GM12874 (cell line): ENCODE data around the gene CALCA.

Experiments used
- TF ChIP-seq, protein P1 (sequence below): IDR thresholded peaks from 2 replicates; pipeline ENCODE4 v1.5.1; 2011; ENCODE audit warnings: low read depth, mild to moderate bottlenecking, control low read depth, low read length, moderate library complexity; ENCODE audit not compliant: insufficient read depth

Gene CALCA, protein sequence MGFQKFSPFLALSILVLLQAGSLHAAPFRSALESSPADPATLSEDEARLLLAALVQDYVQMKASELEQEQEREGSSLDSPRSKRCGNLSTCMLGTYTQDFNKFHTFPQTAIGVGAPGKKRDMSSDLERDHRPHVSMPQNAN

DNA sequence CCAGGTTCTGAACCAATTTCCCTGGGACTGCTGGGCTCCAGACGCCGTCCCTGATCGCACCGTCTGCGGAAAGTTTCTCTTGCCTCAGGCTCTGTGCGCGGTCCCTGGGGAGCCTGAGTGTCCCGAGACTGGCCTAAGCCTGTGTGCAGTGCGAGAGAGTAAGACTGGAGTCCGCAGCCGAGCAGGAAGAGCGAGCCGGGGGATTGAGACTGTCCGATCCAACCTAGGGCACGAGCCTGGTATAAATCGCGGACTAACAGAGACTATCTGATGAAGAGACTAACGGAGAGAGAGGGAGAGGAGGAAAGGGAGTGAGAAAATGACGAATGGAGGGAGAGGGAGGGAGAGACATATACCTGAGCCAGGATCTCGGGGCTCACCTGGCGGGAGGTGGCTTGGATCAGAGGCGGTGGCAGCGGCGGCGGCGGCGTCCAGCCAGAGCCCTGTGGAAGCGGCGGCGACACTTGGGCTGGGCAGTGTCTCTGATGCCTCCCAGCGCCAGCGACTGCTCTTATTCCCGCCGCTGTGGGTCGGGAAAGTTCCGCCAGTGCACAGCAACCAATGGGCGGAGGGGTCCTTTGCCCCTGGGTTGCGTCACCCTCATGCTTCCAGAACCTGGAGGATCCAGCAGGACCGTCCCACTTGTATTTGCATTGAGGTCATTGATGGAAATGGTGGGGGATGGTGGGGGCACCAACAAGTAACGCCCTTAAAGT, at the start of gene CALCA:
Gene CALCA (minus strand): TSS at position 487 of the 716 bp plus-strand sequence. CDS start 1,159 bp downstream, outside the sequence.
- TF ChIP-seq, protein P1, sequence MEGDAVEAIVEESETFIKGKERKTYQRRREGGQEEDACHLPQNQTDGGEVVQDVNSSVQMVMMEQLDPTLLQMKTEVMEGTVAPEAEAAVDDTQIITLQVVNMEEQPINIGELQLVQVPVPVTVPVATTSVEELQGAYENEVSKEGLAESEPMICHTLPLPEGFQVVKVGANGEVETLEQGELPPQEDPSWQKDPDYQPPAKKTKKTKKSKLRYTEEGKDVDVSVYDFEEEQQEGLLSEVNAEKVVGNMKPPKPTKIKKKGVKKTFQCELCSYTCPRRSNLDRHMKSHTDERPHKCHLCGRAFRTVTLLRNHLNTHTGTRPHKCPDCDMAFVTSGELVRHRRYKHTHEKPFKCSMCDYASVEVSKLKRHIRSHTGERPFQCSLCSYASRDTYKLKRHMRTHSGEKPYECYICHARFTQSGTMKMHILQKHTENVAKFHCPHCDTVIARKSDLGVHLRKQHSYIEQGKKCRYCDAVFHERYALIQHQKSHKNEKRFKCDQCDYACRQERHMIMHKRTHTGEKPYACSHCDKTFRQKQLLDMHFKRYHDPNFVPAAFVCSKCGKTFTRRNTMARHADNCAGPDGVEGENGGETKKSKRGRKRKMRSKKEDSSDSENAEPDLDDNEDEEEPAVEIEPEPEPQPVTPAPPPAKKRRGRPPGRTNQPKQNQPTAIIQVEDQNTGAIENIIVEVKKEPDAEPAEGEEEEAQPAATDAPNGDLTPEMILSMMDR, result no peak

DNA sequence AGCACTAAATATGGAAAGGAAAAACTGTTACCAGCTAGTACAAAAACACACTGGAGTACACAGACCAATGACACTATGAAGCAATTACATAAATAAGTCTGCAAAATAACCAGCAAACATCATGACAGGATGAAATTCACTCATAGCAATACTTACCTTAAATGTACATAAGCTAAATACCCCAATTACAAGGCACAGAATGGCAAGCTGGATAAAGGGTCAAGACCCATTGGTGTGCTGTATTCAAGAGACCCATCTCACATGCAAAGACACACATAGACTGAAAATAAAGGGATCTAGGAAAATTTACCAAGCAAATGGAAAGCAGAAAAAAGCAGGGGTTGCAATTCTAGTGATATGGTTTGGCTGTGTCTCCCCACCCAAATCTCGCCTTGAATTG, 44.0 kb upstream of the CALCA start:
- TF ChIP-seq, protein P1, result no peak

DNA sequence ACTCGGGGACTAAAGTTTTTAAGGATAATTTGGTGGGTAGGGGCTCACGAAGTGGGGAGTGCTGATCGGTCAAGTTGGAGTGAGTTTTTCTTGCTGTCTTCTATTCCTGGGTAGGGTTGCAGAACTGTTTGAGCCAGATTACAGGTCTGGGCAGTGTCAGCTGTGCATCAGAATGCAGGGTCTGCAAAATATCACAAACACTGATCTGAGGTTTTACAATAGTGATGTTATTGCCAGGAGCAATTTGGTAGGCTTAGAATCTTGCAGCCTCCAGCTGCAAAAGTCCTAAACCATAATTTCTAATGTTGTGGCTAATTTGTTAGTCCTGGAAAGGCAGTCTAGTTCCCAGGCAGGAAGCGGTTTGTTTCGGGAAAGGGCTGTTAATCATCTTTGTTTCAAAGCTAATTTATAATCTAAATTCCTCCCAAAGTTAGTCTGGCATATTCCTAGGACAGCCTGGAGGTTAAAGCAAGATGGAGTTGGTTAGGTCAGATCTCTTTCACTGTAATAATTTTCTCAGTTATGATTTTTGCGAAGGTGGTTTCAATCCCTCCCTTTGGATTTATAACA, 39.7 kb upstream of the CALCA start:
- TF ChIP-seq, protein P1, result no peak

DNA sequence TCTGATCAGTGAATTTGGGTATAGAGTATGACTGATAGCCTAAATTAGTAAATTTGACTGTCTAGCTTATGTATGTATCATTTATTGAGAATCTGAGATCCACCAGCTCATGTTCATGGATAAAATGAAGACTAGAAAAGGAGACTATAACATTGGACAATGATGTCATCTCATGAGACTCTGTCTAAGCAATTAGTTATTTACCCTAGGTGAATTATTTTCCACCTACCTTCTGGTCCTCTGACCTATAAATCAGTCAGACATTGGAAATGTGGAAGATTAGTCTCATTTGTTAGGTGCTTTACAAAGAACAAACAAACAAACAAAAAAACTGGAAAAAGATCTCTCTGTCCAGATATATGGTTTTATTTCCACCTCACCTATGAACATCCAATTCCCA, 38.7 kb upstream of the CALCA start:
- TF ChIP-seq, protein P1, result no peak

DNA sequence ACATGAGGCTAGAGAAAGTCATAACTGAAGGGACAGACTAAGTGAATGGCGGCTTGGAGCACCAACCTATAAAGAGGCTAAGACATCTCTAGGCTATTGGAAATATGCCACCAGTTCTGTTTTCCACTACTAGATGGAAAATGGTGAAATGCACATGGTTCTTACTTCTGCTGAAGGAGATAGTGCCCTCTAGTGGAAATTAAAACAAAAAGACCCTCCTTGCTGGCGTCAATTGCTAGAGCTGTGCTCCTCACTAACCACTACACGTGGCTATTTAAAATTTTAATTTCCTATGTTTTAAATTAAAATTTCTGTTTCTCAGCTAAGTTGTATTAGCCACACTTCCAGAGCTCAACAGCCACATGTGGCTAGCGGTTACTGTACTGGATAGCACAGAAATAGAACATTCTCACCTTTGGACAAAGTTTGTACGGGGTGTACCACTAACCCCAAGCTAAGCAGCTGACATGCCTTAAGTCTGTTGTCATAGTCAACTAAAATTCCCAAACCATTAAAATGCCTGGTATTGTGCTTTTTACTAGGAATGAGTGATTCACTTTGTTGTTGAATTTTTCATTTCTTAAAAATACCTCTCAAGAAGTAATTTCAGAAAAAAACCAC, 34.1 kb upstream of the CALCA start:
- TF ChIP-seq, protein P1, result peak; percentile 39; the same call in 1 of the 2 replicates

DNA sequence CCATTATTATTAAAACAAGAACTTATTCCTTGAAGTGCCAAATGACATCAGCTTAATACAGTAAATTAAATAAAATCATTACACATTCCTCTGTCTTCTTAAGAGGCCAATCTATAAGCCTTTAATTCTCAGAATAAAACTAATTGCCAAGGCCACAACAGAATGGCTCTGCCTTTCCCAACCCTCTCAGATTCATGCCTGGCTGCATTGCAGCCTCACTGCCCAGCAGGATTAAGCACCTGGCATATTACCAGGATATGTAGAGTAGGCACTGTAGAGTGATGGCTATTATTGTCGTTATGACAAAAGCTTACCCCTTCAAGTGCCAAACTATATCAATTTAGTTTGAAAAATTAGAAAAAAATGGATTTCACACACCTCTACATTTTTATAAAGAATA, 9.4 kb upstream of the CALCA start:
- TF ChIP-seq, protein P1, result no peak

DNA sequence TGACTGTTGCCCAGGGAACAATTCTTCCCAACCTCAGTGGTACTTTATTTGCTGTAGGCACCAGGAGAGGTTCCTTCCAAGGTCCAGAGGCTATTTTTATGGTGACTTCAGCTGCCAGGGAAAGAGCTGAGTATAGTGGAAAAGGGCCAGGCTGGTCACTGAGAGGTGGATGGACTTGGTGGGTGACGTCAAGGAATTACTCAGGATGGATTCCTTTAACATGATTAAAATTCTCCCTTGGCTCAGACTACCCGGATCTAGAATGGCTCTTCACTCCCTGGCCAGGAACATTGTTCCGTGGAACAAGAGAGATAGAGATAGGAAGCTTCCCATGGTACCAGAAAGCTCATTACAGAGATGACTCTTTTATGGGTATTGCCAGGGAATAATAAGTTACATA, 8.7 kb upstream of the CALCA start:
- TF ChIP-seq, protein P1, result no peak
